HCT116 (cell line): ENCODE results near the gene THSD1. TPM values are rescaled to one million over a fixed set of nuclear protein-coding genes. Genes with fewer than 3 reads are reported as not detected.

Source experiments
- ATAC-seq: fragments of 200-7000 bp; cut with Tn5 transposase; 2 replicates; pipeline ENCODE4 v1.9.1; 2020; ENCODE audit warnings: mild to moderate bottlenecking, moderate library complexity
- BruUV-seq: library from RNA; stranded (reverse); fragments of 400-500 nt; replicated peaks from 2 replicates; lab custom pipeline; 2021; lab: Mats Ljungman, UMichigan
- CTCF ChIA-PET: fragments of 300-600 bp; sonication (Branson Sonifier 250); formaldehyde crosslinking; loops from one replicate; lab custom pipeline; 2021; ENCODE audit warnings: antibody characterized with exemption; lab: Charles Lee
- POLR2A ChIA-PET: fragments of 300-600, 350-600 bp; sonication (Branson Sonifier 250); formaldehyde crosslinking; loops from one replicate; lab custom pipeline; 2021; ENCODE audit warnings: antibody characterized with exemption; lab: Charles Lee
- RAD21 ChIA-PET, 2 experiments: fragments of 300-600 bp; sonication (Branson Sonifier 250); formaldehyde crosslinking; loops; one replicate each; lab custom pipeline; 2023; ENCODE audit warnings: low total read pairs in 2 of 2; ENCODE audit not compliant: uncharacterized antibody in 2 of 2, unreplicated experiment in 2 of 2, low non-redundant PET in 1 of 2; lab: Charles Lee
- DNase-seq: peaks from one replicate; pipeline ENCODE4 v3.0.0-alpha.2; 2010; ENCODE audit warnings: low read depth, low spot score
- H2AFZ ChIP-seq: fragments of 200-600 bp; shearing (Covaris generic), sonication (generic); 2 replicates; pipeline ENCODE4 v1.6.1; 2017; ENCODE audit warnings: low read depth, mixed run types, mixed read lengths, antibody characterized with exemption, low read length; ENCODE audit not compliant: poor library complexity, severe bottlenecking
- H3K27ac ChIP-seq: 2 replicates; pipeline ENCODE4 v1.5.1; 2012; ENCODE audit warnings: low read depth, low read length
- H3K27me3 ChIP-seq: fragments of 200-600 bp; sonication (generic); 2 replicates; pipeline ENCODE4 v1.6.1; 2016; ENCODE audit warnings: mixed run types, low read length, mixed read lengths; ENCODE audit not compliant: insufficient read depth
- H3K36me3 ChIP-seq, 2 experiments: fragments of 200-500 bp in 1 of 2; fragments of 200-600 bp in 1 of 2; sonication (Bioruptor generic) in 1 of 2; sonication (generic) in 1 of 2; 2 replicates each; pipeline versions ENCODE4 v1.5.1 to v1.6.1; 2014 to 2016; ENCODE audit warnings: low read length in 2 of 2, inconsistent platforms in 1 of 2, mixed read lengths in 1 of 2, mixed run types in 1 of 2; ENCODE audit not compliant: insufficient read depth in 2 of 2, control insufficient read depth in 1 of 2
- H3K4me1 ChIP-seq, 2 experiments: fragments of 200-600 bp in 1 of 2; sonication (generic) in 1 of 2; 2 replicates each; pipeline versions ENCODE4 v1.5.1 to v1.6.1; 2012 to 2017; ENCODE audit warnings: low read length in 2 of 2, inconsistent platforms in 1 of 2, mild to moderate bottlenecking in 1 of 2, mixed read lengths in 1 of 2, mixed run types in 1 of 2, moderate library complexity in 1 of 2; ENCODE audit not compliant: insufficient read depth in 2 of 2, control insufficient read depth in 1 of 2
- H3K4me2 ChIP-seq: fragments of 200-600 bp; sonication (generic); 2 replicates; pipeline ENCODE4 v1.6.1; 2017; ENCODE audit warnings: mixed run types, low read length, mixed read lengths
- H3K4me3 ChIP-seq, 2 experiments: fragments of 200-600 bp in 1 of 2; sonication (generic) in 1 of 2; replicated peaks in 1 of 2; 2 replicates each; pipeline ENCODE4 v1.5.1; 2011 to 2016; ENCODE audit warnings: low read length in 2 of 2, control low read depth in 1 of 2, low read depth in 1 of 2, mild to moderate bottlenecking in 1 of 2, mixed read lengths in 1 of 2, mixed run types in 1 of 2
- H3K79me2 ChIP-seq: fragments of 200-600 bp; sonication (generic); 2 replicates; pipeline ENCODE4 v1.6.1; 2017; ENCODE audit warnings: mild to moderate bottlenecking, mixed run types, low read length, moderate library complexity, mixed read lengths; ENCODE audit not compliant: insufficient read depth
- H3K9ac ChIP-seq: fragments of 200-600 bp; sonication (generic); 2 replicates; pipeline ENCODE4 v1.6.1; 2016; ENCODE audit warnings: low read length, mixed read lengths
- H3K9me2 ChIP-seq: fragments of 200-600 bp; sonication (generic), shearing (Covaris generic); 2 replicates; pipeline ENCODE4 v1.6.1; 2017; ENCODE audit warnings: mixed run types, mild to moderate bottlenecking, moderate library complexity; ENCODE audit not compliant: insufficient read depth
- H3K9me3 ChIP-seq, 2 experiments: fragments of 200-500 bp in 1 of 2; fragments of 200-600 bp in 1 of 2; sonication (Bioruptor generic) in 1 of 2; sonication (generic) in 1 of 2; 2 replicates each; pipeline ENCODE4 v1.6.1; 2014 to 2017; ENCODE audit warnings: low read length in 2 of 2, mixed read lengths in 2 of 2, inconsistent platforms in 1 of 2, low read depth in 1 of 2, mild to moderate bottlenecking in 1 of 2, mixed run types in 1 of 2, moderate library complexity in 1 of 2; ENCODE audit not compliant: control insufficient read depth in 1 of 2, insufficient read depth in 1 of 2
- H4K20me1 ChIP-seq: fragments of 200-600 bp; sonication (generic), shearing (Covaris generic); 2 replicates; pipeline ENCODE4 v1.6.1; 2017; ENCODE audit warnings: mixed run types, mild to moderate bottlenecking, moderate library complexity; ENCODE audit not compliant: insufficient read depth
- CTCF ChIP-seq, 3 experiments: fragments of 200-600 bp in 1 of 3; sonication (generic) in 1 of 3; IDR thresholded peaks in 2 of 3; conservative IDR thresholded peaks in 1 of 3; 2 replicates each; pipeline ENCODE4 v1.5.1; 2012 to 2017; ENCODE audit warnings: low read depth in 2 of 3, low read length in 2 of 3, antibody characterized with exemption in 1 of 3, borderline replicate concordance in 1 of 3, control low read depth in 1 of 3, mild to moderate bottlenecking in 1 of 3, mixed read lengths in 1 of 3, mixed run types in 1 of 3, moderate library complexity in 1 of 3; ENCODE audit not compliant: insufficient read depth in 1 of 3
- EGR1 ChIP-seq: IDR thresholded peaks from 2 replicates; pipeline ENCODE4 v1.6.1; 2012; ENCODE audit warnings: low read depth
- EZH2phosphoT487 ChIP-seq: fragments of 200-600 bp; IDR thresholded peaks from 2 replicates; pipeline ENCODE4 v1.6.1; 2018; ENCODE audit warnings: antibody characterized with exemption, borderline replicate concordance
- FOSL1 ChIP-seq: IDR thresholded peaks from 2 replicates; pipeline ENCODE4 v1.6.1; 2012; ENCODE audit warnings: low read depth
- POLR2A ChIP-seq: IDR thresholded peaks from 2 replicates; pipeline ENCODE4 v1.7.0; 2011; ENCODE audit warnings: borderline replicate concordance; ENCODE audit not compliant: insufficient read depth, insufficient read length; ENCODE audit errors: extremely low read depth
- POLR2AphosphoS5 ChIP-seq: IDR thresholded peaks from 2 replicates; pipeline ENCODE4 v1.6.1; 2011; ENCODE audit warnings: mild to moderate bottlenecking, low read depth, low read length, moderate library complexity
- TCF7L2 ChIP-seq: IDR thresholded peaks from 2 replicates; pipeline ENCODE4 v1.7.0; 2011; ENCODE audit warnings: borderline replicate concordance, inconsistent platforms; ENCODE audit not compliant: insufficient read depth, insufficient read length; ENCODE audit errors: extremely low read depth
- YY1 ChIP-seq: IDR thresholded peaks from 2 replicates; pipeline ENCODE4 v1.6.1; 2011; ENCODE audit warnings: low read length, low read depth, moderate library complexity, mild to moderate bottlenecking; ENCODE audit not compliant: insufficient replicate concordance; ENCODE audit errors: extremely low read depth
- ZFX ChIP-seq: fragments of 450-650 bp; IDR thresholded peaks from 2 replicates; pipeline ENCODE4 v1.6.1; 2017
- intact Hi-C: fragments of 100-400 bp; cut with micrococcal nuclease; formaldehyde crosslinking; loops from 2 replicates; pipeline ENCODE4 v1.10.0; 2022
- total RNA-seq: library from RNA; stranded (reverse); gene quantifications from one replicate; pipeline ENCODE4 v1.2.1, GENCODE V29; 2021; ENCODE audit not compliant: unreplicated experiment

THSD1 gene
- total RNA-seq, 1 experiment from 2014 or later, result 0.76 TPM

GRCh38 chr13:52450012-52450792 is 44.2 kb upstream of the THSD1 start, which contains the start of gene VPS36:
TSS of gene VPS36 (minus strand) at chr13:52450634. CDS start at chr13:52450594, 40 bp downstream.
- ChIA-PET RAD21 (interaction anchor here (0.6 to 1.6 kb wide), 5 partner anchors 19 to 107 kb away, joined by 3 to 11 read pairs (median 3); no protein-coding TSS in a partner anchor), POLR2A (interaction anchor here (0.6 to 2.3 kb wide), 6 partner anchors 8 to 359 kb away, joined by 3 to 12 read pairs (median 4); no protein-coding TSS in a partner anchor), CTCF (interaction anchor here (0.5 to 3.6 kb wide), 41 partner anchors 9 to 628 kb away, joined by 3 to 43 read pairs (median 4); partner anchors contain the start of genes ALG11, NEK5 and TMEM272)
- Histone ChIP-seq H3K36me3 (no peaks in the 10 kb centered on the region), H3K27ac (peak within 1 kb of the TSS; percentile 98), H3K4me2 (peak within 1 kb of the TSS; percentile 69), H3K4me1 (peaks cover 22 to 37% of the 10 kb centered on the region in 2 experiments), H3K79me2 (peaks cover 41% of the 10 kb centered on the region), H2AFZ (no peak within 1 kb of the TSS), H3K9me3 (no peaks in the 10 kb centered on the region), H4K20me1 (no peaks in the 10 kb centered on the region), H3K27me3 (no peaks in the 10 kb centered on the region), H3K4me3 (peak within 1 kb of the TSS; percentile 74 to 84), H3K9me2 (no peaks in the 10 kb centered on the region), H3K9ac (peak within 1 kb of the TSS; percentile 98)
- ATAC-seq, result peak; percentile 82
- intact Hi-C loops, result loop anchor here (1.0 to 10.0 kb wide), 5 partner anchors 107 to 648 kb away; partner anchors contain the start of genes ALG11, ATP7B, DHRS12 and NEK3
- no peak for TF ChIP-seq EGR1
- TF ChIP-seq YY1, result peak; percentile 84
- TF ChIP-seq ZFX, result peak; percentile 99
- TF ChIP-seq TCF7L2, result peak; percentile 33
- no peak for TF ChIP-seq POLR2A
- TF ChIP-seq EZH2phosphoT487, result no peak
- peak; percentile 90 for TF ChIP-seq POLR2AphosphoS5
- TF ChIP-seq CTCF (IDR thresholded peaks at IDR 0.05 in 2 of 3, conservative IDR thresholded peaks at IDR 0.05 in 1 of 3; ENCODE audit: borderline replicate concordance in 1 of 3, insufficient read depth in 1 of 3, low read depth in 2 of 3, low read length in 2 of 3), result peak in 2 of 3 experiments; percentile 95 to 97; a peak in 4 of 6 replicates
- TF ChIP-seq FOSL1, result no peak
- peak; percentile 88 for DNase-seq
- BruUV-seq, result no TSS peak
